PC-3 (cell line): ENCODE measurements around the gene POLD2. TPM values are rescaled to one million over a fixed set of nuclear protein-coding genes. Genes with fewer than 3 reads are reported as not detected.

ENCODE experiments used
- ATAC-seq: fragments of 200-7000 bp; cut with Tn5 transposase; 2 replicates; pipeline ENCODE4 v1.9.1; 2020; ENCODE audit warnings: mild to moderate bottlenecking, moderate library complexity
- BruUV-seq: library from RNA; stranded (reverse); fragments of 400-500 nt; replicated peaks from 2 replicates; lab custom pipeline; 2021; lab: Mats Ljungman, UMichigan
- CTCF ChIA-PET: fragments of 300-600 bp; sonication (Branson Sonifier 250); formaldehyde crosslinking; loops from one replicate; lab custom pipeline; 2022; ENCODE audit warnings: antibody characterized with exemption; lab: Charles Lee
- POLR2A ChIA-PET: fragments of 300-600 bp; sonication (Branson Sonifier 250); formaldehyde crosslinking; loops from one replicate; lab custom pipeline; 2022; ENCODE audit warnings: antibody characterized with exemption; ENCODE audit not compliant: unreplicated experiment; lab: Charles Lee
- DNase-seq: peaks from one replicate; pipeline ENCODE4 v3.0.0-alpha.2; 2015
- H2AFZ ChIP-seq: fragments of 300-600 bp; sonication (generic); 2 replicates; pipeline ENCODE4 v1.6.0; 2016; ENCODE audit warnings: antibody characterized with exemption, low read length
- H3F3A ChIP-seq: fragments of 300-600 bp; sonication (generic); one replicate; pipeline ENCODE4 v1.6.0; 2017; ENCODE audit warnings: antibody characterized with exemption, low read length, control low read depth, mild to moderate bottlenecking; ENCODE audit not compliant: unreplicated experiment
- H3K27ac ChIP-seq: fragments of 300-600 bp; sonication (generic); 2 replicates; pipeline ENCODE4 v1.5.1; 2016; ENCODE audit warnings: mild to moderate bottlenecking, low read length
- H3K27me3 ChIP-seq: fragments of 300-600 bp; sonication (generic); 2 replicates; pipeline ENCODE4 v1.6.1; 2016; ENCODE audit warnings: low read length, mixed read lengths
- H3K36me3 ChIP-seq: fragments of 300-600 bp; sonication (generic); 2 replicates; pipeline ENCODE4 v1.6.1; 2016; ENCODE audit warnings: low read depth, mixed run types, low read length, mixed read lengths
- H3K4me1 ChIP-seq: fragments of 300-600 bp; sonication (generic); 2 replicates; pipeline ENCODE4 v1.5.1; 2016; ENCODE audit warnings: low read length; ENCODE audit not compliant: insufficient read depth
- H3K4me2 ChIP-seq: fragments of 300-600 bp; sonication (generic); 2 replicates; pipeline ENCODE4 v1.6.0; 2016; ENCODE audit warnings: low read length
- H3K4me3 ChIP-seq: fragments of 300-600 bp; sonication (generic); 2 replicates; pipeline ENCODE4 v1.5.1; 2016; ENCODE audit warnings: mild to moderate bottlenecking, low read length, mixed read lengths
- H3K79me2 ChIP-seq: fragments of 300-600 bp; sonication (generic); 2 replicates; pipeline ENCODE4 v1.6.1; 2017; ENCODE audit warnings: low read length, mixed read lengths
- H3K9ac ChIP-seq: fragments of 300-600 bp; sonication (generic); 2 replicates; pipeline ENCODE4 v1.6.0; 2016; ENCODE audit warnings: mild to moderate bottlenecking, low read length
- H3K9me2 ChIP-seq: fragments of 300-600 bp; sonication (generic); replicated peaks from 2 replicates; pipeline ENCODE4 v1.6.1; 2016; ENCODE audit warnings: mixed run types, low read length, mixed read lengths
- H3K9me3 ChIP-seq: fragments of 300-600 bp; sonication (generic); 2 replicates; pipeline ENCODE4 v1.6.1; 2016; ENCODE audit warnings: low read length, mixed read lengths
- H4K20me1 ChIP-seq: fragments of 300-600 bp; sonication (generic); 2 replicates; pipeline ENCODE4 v1.6.1; 2016; ENCODE audit warnings: low read length, mixed read lengths
- CTCF ChIP-seq: fragments of 300-600 bp; sonication (generic); conservative IDR thresholded peaks from 2 replicates; pipeline ENCODE4 v1.5.1; 2017; ENCODE audit warnings: antibody characterized with exemption, low read depth, mild to moderate bottlenecking, low read length
- EZH2 ChIP-seq: fragments of 300-600 bp; sonication (generic); IDR thresholded peaks from one replicate; pipeline ENCODE4 v1.6.1; 2017; ENCODE audit warnings: antibody characterized with exemption, mild to moderate bottlenecking, low read length; ENCODE audit not compliant: unreplicated experiment
- EZH2phosphoT487 ChIP-seq: fragments of 300-600 bp; sonication (generic); IDR thresholded peaks from 2 replicates; pipeline ENCODE4 v1.6.1; 2018; ENCODE audit warnings: mild to moderate bottlenecking, antibody characterized with exemption, low read length, borderline replicate concordance
- intact Hi-C: fragments of 100-400 bp; cut with micrococcal nuclease; formaldehyde crosslinking; loops from 2 replicates; pipeline ENCODE4 v1.9.0; 2023
- total RNA-seq: library from RNA; depleted of rRNA; stranded (reverse); fragments of >200 nt; gene quantifications from 2 replicates; pipeline ENCODE4 v1.2.3, GENCODE V29; 2014

POLD2 gene
- total RNA-seq, 1 experiment from 2014 or later: 224 TPM

GRCh38 chr7:44145479-44145968 is 22.2 kb upstream of the POLD2 start:
- Histone ChIP-seq H4K20me1 (no peaks in the 10 kb centered on the region), H3F3A (no peaks in the 10 kb centered on the region), H2AFZ (no peak overlapping the region), H3K4me1 (no peaks in the 10 kb centered on the region), H3K27me3 (no peaks in the 10 kb centered on the region), H3K79me2 (no peaks in the 10 kb centered on the region), H3K4me2 (no peak overlapping the region), H3K9me2 (no peaks in the 10 kb centered on the region), H3K9me3 (no peaks in the 10 kb centered on the region), H3K9ac (no peak overlapping the region), H3K4me3 (no peak overlapping the region), H3K27ac (no peak overlapping the region), H3K36me3 (no peaks in the 10 kb centered on the region)
- CTCF ChIA-PET: no interaction called here
- TF ChIP-seq EZH2phosphoT487 (no peak), EZH2 (no peak), CTCF (no peak)
- DNase-seq (no peak), ATAC-seq (no peak)
- POLR2A ChIA-PET: no interaction called here
- no TSS peak for BruUV-seq
- intact Hi-C loops: no loop called here

- ChIA-PET POLR2A (no interaction called here), CTCF (no interaction called here)
- H3K36me3 ChIP-seq: no peaks in the 10 kb centered on the region
- DNase-seq (no peak), ATAC-seq (no peak)
- no TSS peak for BruUV-seq
- no peaks in the 10 kb centered on the region for H4K20me1 ChIP-seq
- H3K27ac ChIP-seq: no peak overlapping the region
- H3K4me2 ChIP-seq: no peak overlapping the region
- H3K27me3 ChIP-seq: no peaks in the 10 kb centered on the region
- H3K9me2 ChIP-seq: no peaks in the 10 kb centered on the region
- TF ChIP-seq CTCF (no peak), EZH2 (no peak), EZH2phosphoT487 (no peak)
- H2AFZ ChIP-seq: no peak overlapping the region
- H3K4me3 ChIP-seq: no peak overlapping the region
- no peaks in the 10 kb centered on the region for H3F3A ChIP-seq
- no peaks in the 10 kb centered on the region for H3K79me2 ChIP-seq
- no peak overlapping the region for H3K9ac ChIP-seq
- H3K4me1 ChIP-seq: no peaks in the 10 kb centered on the region
- H3K9me3 ChIP-seq: no peaks in the 10 kb centered on the region
- intact Hi-C loops: no loop called here
These were observed 21.7 kb upstream of the POLD2 start for GRCh38 chr7:44144968-44145478.

- no peaks in the 10 kb centered on the region for H3K4me1 ChIP-seq
- no peak overlapping the region for H3K4me2 ChIP-seq
- no TSS peak for BruUV-seq
- no peak overlapping the region for H3K27ac ChIP-seq
- CTCF ChIA-PET: no interaction called here
- intact Hi-C loops: no loop called here
- DNase-seq (no peak), ATAC-seq (no peak)
- H3K4me3 ChIP-seq: no peak overlapping the region
- no peak overlapping the region for H2AFZ ChIP-seq
- POLR2A ChIA-PET: no interaction called here
- no peaks in the 10 kb centered on the region for H3K9me2 ChIP-seq
- no peaks in the 10 kb centered on the region for H3K36me3 ChIP-seq
- TF ChIP-seq EZH2 (no peak), CTCF (no peak), EZH2phosphoT487 (no peak)
- no peaks in the 10 kb centered on the region for H3K27me3 ChIP-seq
- no peaks in the 10 kb centered on the region for H3F3A ChIP-seq
- H3K79me2 ChIP-seq: no peaks in the 10 kb centered on the region
- H3K9me3 ChIP-seq: no peaks in the 10 kb centered on the region
- no peak overlapping the region for H3K9ac ChIP-seq
- H4K20me1 ChIP-seq: no peaks in the 10 kb centered on the region
These were observed 21.1 kb upstream of the POLD2 start for GRCh38 chr7:44144426-44144967.
